A673 (cell line): ENCODE data around the gene ITGB8.

ENCODE experiments used
- CTCF ChIP-seq: fragments of 300-800, 200-600 bp; sonication (generic); conservative IDR thresholded peaks from 2 replicates; pipeline ENCODE4 v1.5.1; 2017; ENCODE audit warnings: low read depth, mild to moderate bottlenecking, antibody characterized with exemption, low read length, moderate library complexity, mixed read lengths
- EZH2 ChIP-seq: fragments of 200-600 bp; sonication (generic); IDR thresholded peaks from 2 replicates; pipeline ENCODE4 v1.6.1; 2017; ENCODE audit warnings: borderline replicate concordance, low read depth, mild to moderate bottlenecking, mixed read lengths, antibody characterized with exemption, low read length; ENCODE audit not compliant: poor library complexity, severe bottlenecking

DNA sequence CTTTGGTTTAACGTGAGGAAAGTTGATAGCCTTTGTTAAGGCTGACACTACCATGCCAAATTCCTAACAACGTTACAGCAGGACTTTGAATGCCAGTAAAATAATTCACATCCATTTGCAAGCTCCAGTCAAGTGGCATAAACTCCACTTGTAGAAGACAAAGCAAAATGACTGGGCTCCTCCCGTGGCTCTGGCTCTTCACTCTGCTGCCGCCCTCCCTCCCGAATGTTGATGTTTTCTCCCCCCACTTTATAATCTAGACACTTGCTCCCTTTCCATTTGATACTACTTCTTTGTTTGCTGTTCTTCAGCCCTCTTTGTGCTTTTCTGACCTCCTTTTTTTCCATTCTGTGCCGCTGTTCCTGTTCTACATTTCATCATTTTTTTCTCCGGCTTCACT, 22.8 kb upstream of the ITGB8 start:
- TF ChIP-seq CTCF: no peak
- TF ChIP-seq EZH2: no peak
